GM10266 (cell line): Measurements from ENCODE around the gene CD40.

Experiments used
- DNase-seq: peaks from one replicate; pipeline ENCODE4 v3.0.0; 2012; ENCODE audit errors: extremely low spot score
- CTCF ChIP-seq: IDR thresholded peaks from 2 replicates; pipeline ENCODE4 v1.5.1; 2012; ENCODE audit warnings: mild to moderate bottlenecking, low read depth; ENCODE audit not compliant: control insufficient read depth, insufficient read depth; ENCODE audit errors: missing control alignments

The CD40 gene

GRCh38 chr20:46173652-46174468, 55.7 kb downstream of the CD40 start:
- DNase-seq = no peak
- TF ChIP-seq CTCF = no peak

- peak; percentile 93 for DNase-seq
- TF ChIP-seq CTCF = peak; percentile 86
Measured at GRCh38 chr20:46174469-46175126, 56.5 kb downstream of the CD40 start.

- TF ChIP-seq CTCF = no peak
- DNase-seq = no peak
Measured at GRCh38 chr20:46175127-46175494, 57.0 kb downstream of the CD40 start.

GRCh38 chr20:46176739-46177378, 58.7 kb downstream of the CD40 start:
- TF ChIP-seq CTCF = no peak
- no peak for DNase-seq

- TF ChIP-seq CTCF = no peak
- DNase-seq = no peak
Measured at GRCh38 chr20:46177768-46178167, 59.7 kb downstream of the CD40 start.

GRCh38 chr20:46178891-46179290, 60.8 kb downstream of the CD40 start:
- DNase-seq = no peak
- TF ChIP-seq CTCF = no peak
